Fibroblast of lung (primary cell): ENCODE results near the gene ZNRD2. TPM values are rescaled to one million over a fixed set of nuclear protein-coding genes. Genes with fewer than 3 reads are reported as not detected.

Experiments
- DNase-seq, 2 donors: peaks; one replicate each; pipeline versions ENCODE4 v3.0.0 to v3.0.0-alpha.2; 2010; ENCODE audit warnings: low read depth in 2 of 2
- H2AFZ ChIP-seq: 2 replicates; pipeline ENCODE4 v1.5.1; 2012; ENCODE audit warnings: low read length, control low read depth, inconsistent platforms
- H3K27ac ChIP-seq: 2 replicates; pipeline ENCODE4 v1.5.1; 2011; ENCODE audit warnings: low read length, control low read depth; ENCODE audit not compliant: insufficient read depth
- H3K27me3 ChIP-seq: 2 replicates; pipeline ENCODE4 v1.5.1; 2011; ENCODE audit warnings: mild to moderate bottlenecking, low read length; ENCODE audit not compliant: control insufficient read depth, insufficient read depth
- H3K36me3 ChIP-seq: 2 replicates; pipeline ENCODE4 v1.5.1; 2011; ENCODE audit warnings: low read length; ENCODE audit not compliant: control insufficient read depth, insufficient read depth
- H3K4me1 ChIP-seq: 2 replicates; pipeline ENCODE4 v1.5.1; 2011; ENCODE audit warnings: low read length; ENCODE audit not compliant: control insufficient read depth, insufficient read depth; ENCODE audit errors: extremely low read depth
- H3K4me2 ChIP-seq: 2 replicates; pipeline ENCODE4 v1.5.1; 2011; ENCODE audit warnings: low read length, control low read depth; ENCODE audit not compliant: insufficient read depth; ENCODE audit errors: extremely low read depth
- H3K4me3 ChIP-seq, 4 experiments: fragments of 200-600 bp in 1 of 4; sonication (generic) in 1 of 4; replicated peaks in 1 of 4; 2 replicates each; pipeline ENCODE4 v1.5.1; 2011 to 2016; ENCODE audit warnings: low read length in 4 of 4, low read depth in 3 of 4, mild to moderate bottlenecking in 3 of 4, control low read depth in 2 of 4, inconsistent platforms in 1 of 4, mixed read lengths in 1 of 4; ENCODE audit not compliant: insufficient read depth in 1 of 4; ENCODE audit errors: control extremely low read depth in 1 of 4
- H3K79me2 ChIP-seq: 2 replicates; pipeline ENCODE4 v1.5.1; 2012; ENCODE audit warnings: mild to moderate bottlenecking, low read length, inconsistent platforms; ENCODE audit not compliant: control insufficient read depth, insufficient read depth
- H3K9ac ChIP-seq: 2 replicates; pipeline ENCODE4 v1.5.1; 2011; ENCODE audit warnings: mild to moderate bottlenecking, low read length, control low read depth; ENCODE audit not compliant: insufficient read depth
- H3K9me3 ChIP-seq: 2 replicates; pipeline ENCODE4 v1.5.1; 2012; ENCODE audit warnings: low read depth, low read length; ENCODE audit not compliant: control insufficient read depth, insufficient read depth
- H4K20me1 ChIP-seq: 2 replicates; pipeline ENCODE4 v1.5.1; 2011; ENCODE audit warnings: low read length; ENCODE audit not compliant: control insufficient read depth, insufficient read depth; ENCODE audit errors: extremely low read depth
- EZH2 ChIP-seq: IDR thresholded peaks from 2 replicates; pipeline ENCODE4 v1.5.1; 2012; ENCODE audit warnings: low read length, control low read depth, mild to moderate bottlenecking; ENCODE audit errors: missing control alignments
- polyA plus RNA-seq, 2 donors: library from polyadenylated mRNA; depleted of rRNA in 1 of 2; stranded (reverse) in 1 of 2; unstranded in 1 of 2; fragments of >200 nt; gene quantifications; 2 replicates each; pipeline ENCODE4 v1.2.1, GENCODE V29; 2011 to 2012; ENCODE audit warnings: missing spikeins in 1 of 2
- total RNA-seq: library from RNA; depleted of rRNA; stranded (reverse); fragments of >200 nt; gene quantifications from 2 replicates; pipeline ENCODE4 v1.2.1, GENCODE V29; 2014
- TF ChIP-seq, protein P1 (sequence below), 2 donors: IDR thresholded peaks in 1 of 2; conservative IDR thresholded peaks in 1 of 2; 1 replicate in 1 of 2; 2 replicates in 1 of 2; pipeline ENCODE4 v1.5.1; 2011 to 2012; ENCODE audit warnings: low read length in 2 of 2, control low read depth in 1 of 2, inconsistent platforms in 1 of 2, low read depth in 1 of 2, mild to moderate bottlenecking in 1 of 2

Gene ZNRD2
- total and polyA plus RNA-seq, 2 donors (not counting 1 experiment from before 2014, with no cell fraction given): 20.8 to 25.8 TPM

- Histone ChIP-seq H2AFZ (no peak overlapping the region), H3K9ac (no peak overlapping the region), H3K79me2 (no peaks in the 10 kb centered on the region), H3K4me3 (no peak overlapping the region), H3K4me2 (no peak overlapping the region), H4K20me1 (no peaks in the 10 kb centered on the region), H3K27me3 (no peaks in the 10 kb centered on the region), H3K27ac (no peak overlapping the region), H3K36me3 (peaks cover 33% of the 10 kb centered on the region), H3K4me1 (peaks cover 8% of the 10 kb centered on the region), H3K9me3 (no peaks in the 10 kb centered on the region)
- TF ChIP-seq, protein P1, sequence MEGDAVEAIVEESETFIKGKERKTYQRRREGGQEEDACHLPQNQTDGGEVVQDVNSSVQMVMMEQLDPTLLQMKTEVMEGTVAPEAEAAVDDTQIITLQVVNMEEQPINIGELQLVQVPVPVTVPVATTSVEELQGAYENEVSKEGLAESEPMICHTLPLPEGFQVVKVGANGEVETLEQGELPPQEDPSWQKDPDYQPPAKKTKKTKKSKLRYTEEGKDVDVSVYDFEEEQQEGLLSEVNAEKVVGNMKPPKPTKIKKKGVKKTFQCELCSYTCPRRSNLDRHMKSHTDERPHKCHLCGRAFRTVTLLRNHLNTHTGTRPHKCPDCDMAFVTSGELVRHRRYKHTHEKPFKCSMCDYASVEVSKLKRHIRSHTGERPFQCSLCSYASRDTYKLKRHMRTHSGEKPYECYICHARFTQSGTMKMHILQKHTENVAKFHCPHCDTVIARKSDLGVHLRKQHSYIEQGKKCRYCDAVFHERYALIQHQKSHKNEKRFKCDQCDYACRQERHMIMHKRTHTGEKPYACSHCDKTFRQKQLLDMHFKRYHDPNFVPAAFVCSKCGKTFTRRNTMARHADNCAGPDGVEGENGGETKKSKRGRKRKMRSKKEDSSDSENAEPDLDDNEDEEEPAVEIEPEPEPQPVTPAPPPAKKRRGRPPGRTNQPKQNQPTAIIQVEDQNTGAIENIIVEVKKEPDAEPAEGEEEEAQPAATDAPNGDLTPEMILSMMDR (conservative IDR thresholded peaks at IDR 0.05 in 1 of 2, IDR thresholded peaks at IDR 0.05 in 1 of 2; ENCODE audit: low read depth in 1 of 2, low read length in 2 of 2): no peak
- TF ChIP-seq EZH2: no peak
- no peak for DNase-seq
Observed at GRCh38 chr11:65542738-65543390, 27.4 kb upstream of the ZNRD2 start.

DNA sequence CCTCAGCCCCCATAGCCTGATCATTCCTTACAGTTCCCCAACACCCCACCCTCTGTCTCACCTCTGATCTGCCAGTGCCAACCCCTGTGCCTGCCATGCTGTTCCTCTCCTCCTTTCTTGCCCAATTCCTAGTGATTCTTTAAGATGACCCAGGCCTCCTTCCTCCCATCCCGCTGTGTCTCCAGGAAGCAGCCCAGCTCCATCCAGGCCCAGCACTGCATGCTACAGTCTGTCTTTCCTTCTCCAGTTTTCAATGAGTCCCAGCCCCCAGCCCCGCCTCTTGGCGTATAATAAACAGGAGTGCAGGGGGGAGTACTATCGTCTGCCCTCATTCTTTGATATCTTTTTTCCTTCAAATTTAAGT lies 24.4 kb upstream of the ZNRD2 start:
- Histone ChIP-seq H3K4me2 (no peak overlapping the region), H3K79me2 (no peaks in the 10 kb centered on the region), H3K27me3 (no peaks in the 10 kb centered on the region), H3K9ac (no peak overlapping the region), H3K4me1 (peaks cover 6% of the 10 kb centered on the region), H2AFZ (no peak overlapping the region), H3K27ac (no peak overlapping the region), H3K9me3 (no peaks in the 10 kb centered on the region), H3K36me3 (peaks cover 20% of the 10 kb centered on the region), H3K4me3 (no peak overlapping the region), H4K20me1 (no peaks in the 10 kb centered on the region)
- TF ChIP-seq, protein P1 (conservative IDR thresholded peaks at IDR 0.05 in 1 of 2, IDR thresholded peaks at IDR 0.05 in 1 of 2; ENCODE audit: low read depth in 1 of 2, low read length in 2 of 2): no peak
- TF ChIP-seq EZH2: no peak
- no peak for DNase-seq

GRCh38 chr11:65546217-65546958 lies 23.9 kb upstream of the ZNRD2 start:
- TF ChIP-seq EZH2: no peak
- TF ChIP-seq, protein P1 (conservative IDR thresholded peaks at IDR 0.05 in 1 of 2, IDR thresholded peaks at IDR 0.05 in 1 of 2; ENCODE audit: low read depth in 1 of 2, low read length in 2 of 2): no peak
- no peak overlapping the region for H3K9ac ChIP-seq
- H4K20me1 ChIP-seq: no peaks in the 10 kb centered on the region
- no peaks in the 10 kb centered on the region for H3K9me3 ChIP-seq
- H2AFZ ChIP-seq: no peak overlapping the region
- H3K4me1 ChIP-seq: peaks cover under 1% of the 10 kb centered on the region
- H3K4me2 ChIP-seq: no peak overlapping the region
- peaks cover 20% of the 10 kb centered on the region for H3K36me3 ChIP-seq
- no peak overlapping the region for H3K27ac ChIP-seq
- H3K4me3 ChIP-seq: no peak overlapping the region
- DNase-seq: no peak
- no peaks in the 10 kb centered on the region for H3K79me2 ChIP-seq
- H3K27me3 ChIP-seq: no peaks in the 10 kb centered on the region
